Body of pancreas (tissue), 4 donors: ENCODE measurements around the gene ASPN. TPM values are rescaled to one million over a fixed set of nuclear protein-coding genes. Genes with fewer than 3 reads are reported as not detected.

Source experiments
- ATAC-seq: fragments of 150-250 bp; one replicate; pipeline ENCODE4 v1.9.1; 2016
- DNase-seq, 4 donors: peaks; one replicate each; pipeline ENCODE4 v3.0.0-alpha.2; 2019
- H3K27ac ChIP-seq, 4 donors: fragments of 200-600 bp; sonication (generic); 1 replicate in 3 of 4; 2 replicates in 1 of 4; pipeline versions ENCODE4 v1.5.1 to v1.6.1; 2016 to 2019; ENCODE audit warnings: mild to moderate bottlenecking in 1 of 4, mixed read lengths in 1 of 4, moderate library complexity in 1 of 4
- H3K27me3 ChIP-seq, 2 donors: fragments of 200-600 bp; sonication (generic); one replicate each; pipeline ENCODE4 v1.6.0; 2016; ENCODE audit warnings: mild to moderate bottlenecking in 1 of 2
- H3K36me3 ChIP-seq, 2 donors: fragments of 200-600 bp; sonication (generic); replicated peaks in 1 of 2; 2 replicates each; pipeline ENCODE4 v1.5.1; 2016; ENCODE audit warnings: low read depth in 2 of 2; ENCODE audit not compliant: insufficient read depth in 1 of 2
- H3K4me1 ChIP-seq: fragments of 200-600 bp; sonication (generic); one replicate; pipeline ENCODE4 v1.6.0; 2016
- H3K4me3 ChIP-seq, 2 donors: fragments of 200-600 bp; sonication (generic); 1 replicate in 1 of 2; 2 replicates in 1 of 2; pipeline ENCODE4 v1.5.1; 2016 to 2019
- H3K9me3 ChIP-seq, 3 donors: fragments of 200-600 bp; sonication (generic); 1 replicate in 2 of 3; 2 replicates in 1 of 3; pipeline ENCODE4 v1.5.1; 2016
- CTCF ChIP-seq, 7 experiments: fragments of 450-650 bp in 4 of 7; fragments of 200-600 bp in 3 of 7; sonication (generic) in 3 of 7; IDR thresholded peaks; one replicate each; pipeline ENCODE4 v1.5.1; 2016 to 2019; ENCODE audit warnings: antibody characterized with exemption in 7 of 7
- POLR2A ChIP-seq, 3 donors: fragments of 450-650 bp; IDR thresholded peaks; one replicate each; pipeline ENCODE4 v1.6.1; 2016; ENCODE audit warnings: antibody characterized with exemption in 3 of 3, mild to moderate bottlenecking in 2 of 3
- WGBS, 2 donors: methylation state at CpG; one replicate each; pipeline ENCODE4 v1.1.5; 2017; 5-methylcytosine and 5-hydroxymethylcytosine counted together
- intact Hi-C: fragments of 100-400 bp; cut with DNase I; formaldehyde crosslinking; loops from one replicate; pipeline ENCODE4 v1.15.1; 2023
- total RNA-seq, 2 donors: library from RNA; depleted of rRNA; stranded (reverse); fragments of >200 nt; gene quantifications; one replicate each; pipeline ENCODE4 v1.1.0, GENCODE V29; 2016

ASPN gene
- total RNA-seq, 2 donors from 2014 or later, result 3.6 to 13.5 TPM

DNA sequence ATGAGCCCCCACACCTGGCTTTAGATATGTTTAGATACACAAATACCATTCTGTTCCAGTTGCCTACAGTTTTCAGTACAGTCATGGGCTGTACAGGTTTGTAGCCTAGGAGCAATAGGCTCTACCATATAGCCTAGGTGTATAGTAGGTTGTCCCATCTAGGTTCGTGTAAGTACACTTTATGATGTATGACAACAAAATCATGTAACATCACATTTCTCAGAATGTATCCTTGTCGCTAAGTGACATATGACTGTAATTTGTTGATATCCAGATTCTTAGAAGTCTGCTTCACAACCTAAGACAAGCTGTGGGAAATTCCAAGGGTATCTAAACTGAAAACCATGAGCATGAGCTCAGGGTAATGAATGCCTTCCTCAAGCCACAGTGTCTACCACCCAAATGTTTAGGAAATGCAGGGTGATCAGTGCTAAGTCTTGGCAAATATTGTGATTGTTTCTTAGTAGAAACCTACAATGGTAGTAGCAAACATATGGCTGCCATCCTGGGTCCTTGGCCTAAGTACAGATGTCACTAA, 45.1 kb upstream of the ASPN start:
- 80 to 86% methylated on average over 2 of the region's 2 CpGs for WGBS, 2 donors
- intact Hi-C loops, result no loop called here
- Histone ChIP-seq H3K4me1 (no peaks in the 10 kb centered on the region), H3K36me3 (no peaks in the 10 kb centered on the region), H3K27ac (no peak overlapping the region), H3K4me3 (no peak overlapping the region), H3K27me3 (no peaks in the 10 kb centered on the region), H3K9me3 (no peaks in the 10 kb centered on the region)
- no peak for ATAC-seq
- no peak for DNase-seq
- TF ChIP-seq POLR2A (IDR thresholded peaks at IDR 0.05) (no peak), CTCF (IDR thresholded peaks at IDR 0.05) (no peak)

DNA sequence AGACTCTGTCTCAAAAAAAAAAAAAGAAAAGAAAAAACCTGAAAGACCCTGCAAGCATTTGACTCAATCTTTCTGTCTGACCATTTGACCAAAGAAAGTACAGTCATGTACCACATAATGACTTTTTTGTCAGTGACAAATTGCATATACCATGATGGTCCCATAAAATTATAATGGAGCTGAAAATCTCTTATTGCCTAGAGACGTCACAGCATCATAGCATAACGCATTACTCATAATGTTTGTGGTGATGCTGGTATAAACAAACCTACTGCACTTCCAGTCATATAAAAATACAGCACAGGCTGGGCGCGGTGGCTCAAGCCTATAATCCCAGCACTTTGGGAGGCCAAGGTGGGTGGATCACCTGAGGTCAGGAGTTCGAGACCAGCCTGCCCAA, 43.0 kb upstream of the ASPN start:
- Histone ChIP-seq H3K4me1 (no peaks in the 10 kb centered on the region), H3K4me3 (no peak overlapping the region), H3K27ac (no peak overlapping the region), H3K36me3 (no peaks in the 10 kb centered on the region), H3K9me3 (no peaks in the 10 kb centered on the region), H3K27me3 (no peaks in the 10 kb centered on the region)
- no peak for ATAC-seq
- WGBS, 2 donors, result 93 to 95% methylated on average over 5 of the region's 5 CpGs
- DNase-seq, result no peak
- intact Hi-C loops, result no loop called here
- TF ChIP-seq CTCF (IDR thresholded peaks at IDR 0.05) (no peak), POLR2A (IDR thresholded peaks at IDR 0.05) (no peak)

GRCh38 chr9:92524881-92525280, 42.6 kb upstream of the ASPN start:
- no peak for ATAC-seq
- no peak for TF ChIP-seq POLR2A (IDR thresholded peaks at IDR 0.05)
- no peak for TF ChIP-seq CTCF (IDR thresholded peaks at IDR 0.05)
- 92 to 100% methylated on average over 1 of the region's 1 CpG for WGBS, 2 donors

GRCh38 chr9:92522983-92523970, 41.0 kb upstream of the ASPN start:
- H3K4me3 ChIP-seq, result no peak overlapping the region
- H3K9me3 ChIP-seq, result no peaks in the 10 kb centered on the region
- no peak for TF ChIP-seq POLR2A (IDR thresholded peaks at IDR 0.05)
- TF ChIP-seq CTCF (IDR thresholded peaks at IDR 0.05), result no peak
- WGBS, 2 donors, result 59 to 69% methylated on average over 10 of the region's 10 CpGs
- intact Hi-C loops, result no loop called here
- H3K36me3 ChIP-seq, result no peaks in the 10 kb centered on the region
- no peaks in the 10 kb centered on the region for H3K27me3 ChIP-seq
- no peak overlapping the region for H3K27ac ChIP-seq
- DNase-seq, result no peak
- ATAC-seq, result no peak
- no peaks in the 10 kb centered on the region for H3K4me1 ChIP-seq

More at GRCh38 chr9:92524881-92525280, 42.6 kb upstream of the ASPN start:
- Histone ChIP-seq H3K27ac (no peak overlapping the region), H3K4me1 (no peaks in the 10 kb centered on the region), H3K27me3 (no peaks in the 10 kb centered on the region), H3K9me3 (no peaks in the 10 kb centered on the region), H3K36me3 (no peaks in the 10 kb centered on the region), H3K4me3 (no peak overlapping the region)
- no peak for DNase-seq
- intact Hi-C loops, result no loop called here
